ENCODE measurements around the gene GMIP. TPM values are rescaled to one million over a fixed set of nuclear protein-coding genes. Genes with fewer than 3 reads are reported as not detected.
"Not testable (repeated sequence)": the region's sequence is repeated elsewhere in the genome, so short reads cannot be mapped to it uniquely, and the experiment has no call there.

Gene GMIP
- total RNA-seq, 2 experiments from 2014 or later: 101 to 111 TPM

- H3K27ac Mint-ChIP-seq: peak overlapping the region; percentile 74
- POLR2A ChIA-PET: interaction anchor here (0.7 kb wide), 1 partner anchor 202 kb away, joined by 8 read pairs; no protein-coding TSS in a partner anchor
- H3K9me3 Mint-ChIP-seq, DNase-seq, H3K4me3 Mint-ChIP-seq, CTCF ChIA-PET, H3K27me3 Mint-ChIP-seq: not testable (repeated sequence)
- peaks cover 46% of the 10 kb centered on the region for H3K4me1 Mint-ChIP-seq
- H3K36me3 Mint-ChIP-seq (ENCODE audit: low read depth): peaks cover 59% of the 10 kb centered on the region
These were observed 22.0 kb upstream of the GMIP start for GRCh38 chr19:19665420-19665948.

- POLR2A ChIA-PET: interaction anchor here (0.5 to 1.1 kb wide), 2 partner anchors 19 to 68 kb away, joined by 3 to 7 read pairs; no protein-coding TSS in a partner anchor
- peak within 1 kb of the TSS; percentile 97 for H3K27ac Mint-ChIP-seq
- H3K9me3 Mint-ChIP-seq: peaks cover 3% of the 10 kb centered on the region
- H3K4me1 Mint-ChIP-seq: peaks cover 38% of the 10 kb centered on the region
- peak within 1 kb of the TSS; percentile 93 for H3K4me3 Mint-ChIP-seq
- CTCF ChIA-PET: interaction anchor here (0.5 to 1.4 kb wide), 4 partner anchors 9 to 1358 kb away, joined by 3 read pairs; partner anchors contain the start of gene GMIP
- H3K36me3 Mint-ChIP-seq (ENCODE audit: low read depth): peaks cover 49% of the 10 kb centered on the region
- no peaks in the 10 kb centered on the region for H3K27me3 Mint-ChIP-seq
- peak; percentile 96 for DNase-seq
These were observed 20.0 kb upstream of the GMIP start, which contains the start of gene ATP13A1 for GRCh38 chr19:19663256-19664120. ATP13A1 (minus strand) TSS chr19:19663676; CDS start chr19:19663666, 10 bp downstream.

GRCh38 chr19:19662871-19663255 is 19.4 kb upstream of the GMIP start:
- POLR2A ChIA-PET: interaction anchor here (1.1 kb wide), 1 partner anchor 158 kb away, joined by 3 read pairs; no protein-coding TSS in a partner anchor
- no peak for DNase-seq
- Mint-ChIP-seq H3K36me3 (ENCODE audit: low read depth) (peaks cover 50% of the 10 kb centered on the region), H3K4me3 (peak overlapping the region; percentile 93), H3K9me3 (peaks cover 3% of the 10 kb centered on the region), H3K27me3 (no peaks in the 10 kb centered on the region), H3K27ac (peak overlapping the region; percentile 96), H3K4me1 (peaks cover 32% of the 10 kb centered on the region)
- CTCF ChIA-PET: interaction anchor here (0.5 to 1.9 kb wide), 5 partner anchors 8 to 1359 kb away, joined by 3 to 4 read pairs (median 3); partner anchors contain the start of gene GMIP

DNA sequence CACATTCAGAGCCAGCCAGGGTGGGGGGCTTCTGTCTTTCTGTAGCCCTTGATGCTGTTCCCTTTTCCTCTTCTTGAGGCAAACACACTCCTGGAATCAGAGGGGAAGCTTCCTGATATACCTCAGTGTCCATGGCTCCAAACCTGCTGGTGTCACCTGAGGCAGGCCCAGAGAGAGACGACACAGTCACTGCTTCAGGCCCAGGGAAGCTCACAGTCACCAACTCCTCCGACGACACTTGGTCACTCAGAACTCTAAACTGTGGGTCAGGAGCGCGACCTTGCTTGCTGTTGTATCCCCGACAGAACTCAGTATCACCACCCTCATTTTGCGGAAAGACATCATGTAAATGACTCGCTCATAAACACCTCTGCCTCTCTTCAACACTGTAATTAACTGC is 18.9 kb upstream of the GMIP start:
- peaks cover 48% of the 10 kb centered on the region for H3K36me3 Mint-ChIP-seq (ENCODE audit: low read depth)
- peak overlapping the region; percentile 96 for H3K27ac Mint-ChIP-seq
- peaks cover 27% of the 10 kb centered on the region for H3K4me1 Mint-ChIP-seq
- no peak for DNase-seq
- POLR2A ChIA-PET: interaction anchor here (0.6 to 1.1 kb wide), 2 partner anchors 76 to 159 kb away, joined by 3 read pairs; no protein-coding TSS in a partner anchor
- no peaks in the 10 kb centered on the region for H3K27me3 Mint-ChIP-seq
- peak overlapping the region; percentile 93 for H3K4me3 Mint-ChIP-seq
- CTCF ChIA-PET: interaction anchor here (0.5 to 2.6 kb wide), 7 partner anchors 8 to 130 kb away, joined by 3 to 16 read pairs (median 4); partner anchors contain the start of genes GMIP and ZNF14
- peaks cover under 1% of the 10 kb centered on the region for H3K9me3 Mint-ChIP-seq

GRCh38 chr19:19661675-19662251 is 18.3 kb upstream of the GMIP start:
- peak overlapping the region; percentile 93 for H3K4me3 Mint-ChIP-seq
- H3K4me1 Mint-ChIP-seq: peaks cover 24% of the 10 kb centered on the region
- no peaks in the 10 kb centered on the region for H3K27me3 Mint-ChIP-seq
- H3K9me3 Mint-ChIP-seq: no peaks in the 10 kb centered on the region
- H3K27ac Mint-ChIP-seq: peak overlapping the region; percentile 96
- ChIA-PET CTCF (interaction anchor here (0.9 to 2.6 kb wide), 7 partner anchors 7 to 129 kb away, joined by 3 to 16 read pairs (median 4); partner anchors contain the start of genes GMIP and ZNF14), POLR2A (interaction anchor here (0.6 to 1.1 kb wide), 2 partner anchors 75 to 159 kb away, joined by 3 read pairs; no protein-coding TSS in a partner anchor)
- H3K36me3 Mint-ChIP-seq (ENCODE audit: low read depth): peaks cover 49% of the 10 kb centered on the region
- peak; percentile 56 for DNase-seq

GRCh38 chr19:19661141-19661674 is 17.8 kb upstream of the GMIP start:
- peaks cover 52% of the 10 kb centered on the region for H3K36me3 Mint-ChIP-seq (ENCODE audit: low read depth)
- peak overlapping the region; percentile 93 for H3K4me3 Mint-ChIP-seq
- no peaks in the 10 kb centered on the region for H3K9me3 Mint-ChIP-seq
- peak overlapping the region; percentile 96 for H3K27ac Mint-ChIP-seq
- no peak for DNase-seq
- peaks cover 22% of the 10 kb centered on the region for H3K4me1 Mint-ChIP-seq
- CTCF ChIA-PET: interaction anchor here (0.5 to 2.6 kb wide), 7 partner anchors 10 to 526 kb away, joined by 3 to 16 read pairs (median 5); partner anchors contain the start of gene GMIP
- no peaks in the 10 kb centered on the region for H3K27me3 Mint-ChIP-seq
- POLR2A ChIA-PET: no interaction called here

DNA sequence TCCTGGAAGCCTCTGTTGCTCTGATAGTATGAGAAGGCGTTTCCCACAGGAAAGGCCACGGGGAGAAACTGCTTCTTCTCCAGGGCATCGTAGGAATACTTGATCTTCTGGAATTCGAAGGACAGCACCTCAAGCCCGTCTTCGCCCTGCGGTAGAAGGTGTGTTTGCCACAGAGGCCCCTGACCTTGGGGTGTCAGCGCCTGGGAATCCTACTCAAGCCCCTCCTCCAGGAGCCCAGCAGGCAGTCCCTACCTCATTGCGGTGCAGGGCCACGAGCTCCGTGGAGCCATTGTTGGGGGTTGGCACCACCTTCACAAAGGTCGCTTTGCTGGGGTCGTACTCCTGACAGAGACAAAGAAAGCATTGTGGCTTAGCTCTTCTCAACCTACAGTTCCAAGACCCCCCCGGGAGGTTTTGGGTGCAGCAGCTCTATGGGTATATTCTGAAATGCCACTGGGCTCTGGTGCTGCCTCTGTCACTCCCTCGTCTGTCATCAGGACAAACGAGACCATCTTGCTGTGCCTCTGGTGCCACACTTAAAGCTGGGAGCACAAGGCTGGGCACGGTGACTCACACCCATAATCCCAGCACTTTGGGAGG is 16.3 kb upstream of the GMIP start:
- Mint-ChIP-seq H3K36me3 (ENCODE audit: low read depth) (peaks cover 51% of the 10 kb centered on the region), H3K9me3 (no peaks in the 10 kb centered on the region), H3K27me3 (no peaks in the 10 kb centered on the region), H3K4me1 (peaks cover 22% of the 10 kb centered on the region), H3K4me3 (no peak overlapping the region), H3K27ac (no peak overlapping the region)
- DNase-seq: no peak
- POLR2A ChIA-PET: no interaction called here
- CTCF ChIA-PET: interaction anchor here (0.8 to 2.6 kb wide), 5 partner anchors 10 to 127 kb away, joined by 3 to 9 read pairs (median 4); partner anchors contain the start of gene GMIP

DNA sequence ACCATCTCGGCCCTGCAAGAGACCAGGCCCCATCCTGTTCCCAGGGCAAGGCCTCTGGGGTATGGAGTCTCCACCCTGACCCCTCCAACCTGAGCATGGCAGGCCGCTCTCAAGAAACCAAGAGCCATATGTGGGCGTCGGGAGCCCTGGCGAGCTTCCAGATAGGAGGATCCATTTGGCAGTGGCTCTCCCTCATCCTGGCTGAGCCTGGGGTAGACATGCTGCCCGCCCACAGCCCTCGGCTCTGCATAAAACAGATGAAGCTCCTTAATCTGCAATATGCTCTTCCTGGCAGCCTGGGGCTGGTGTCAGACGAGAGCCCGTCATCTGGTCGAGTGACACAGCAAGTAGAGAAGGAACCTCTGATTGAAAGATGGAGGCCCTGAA is 13.9 kb upstream of the GMIP start:
- no peak overlapping the region for H3K27ac Mint-ChIP-seq
- no peak for DNase-seq
- CTCF ChIA-PET: interaction anchor here (0.5 to 1.3 kb wide), 2 partner anchors 9 to 499 kb away, joined by 3 to 4 read pairs; no protein-coding TSS in a partner anchor
- peaks cover 60% of the 10 kb centered on the region for H3K36me3 Mint-ChIP-seq (ENCODE audit: low read depth)
- peaks cover 15% of the 10 kb centered on the region for H3K4me1 Mint-ChIP-seq
- POLR2A ChIA-PET: no interaction called here
- no peak overlapping the region for H3K4me3 Mint-ChIP-seq
- H3K27me3 Mint-ChIP-seq: no peaks in the 10 kb centered on the region
- no peaks in the 10 kb centered on the region for H3K9me3 Mint-ChIP-seq

- Mint-ChIP-seq H3K4me1 (peaks cover 9% of the 10 kb centered on the region), H3K27me3 (no peaks in the 10 kb centered on the region), H3K4me3 (no peak overlapping the region), H3K9me3 (no peaks in the 10 kb centered on the region), H3K27ac (no peak overlapping the region), H3K36me3 (ENCODE audit: low read depth) (peaks cover 58% of the 10 kb centered on the region)
- DNase-seq: no peak
- ChIA-PET POLR2A (no interaction called here), CTCF (interaction anchor here (0.5 to 1.3 kb wide), 2 partner anchors 8 to 499 kb away, joined by 3 to 4 read pairs; no protein-coding TSS in a partner anchor)
These were observed 13.3 kb upstream of the GMIP start for GRCh38 chr19:19656451-19657396.

DNA sequence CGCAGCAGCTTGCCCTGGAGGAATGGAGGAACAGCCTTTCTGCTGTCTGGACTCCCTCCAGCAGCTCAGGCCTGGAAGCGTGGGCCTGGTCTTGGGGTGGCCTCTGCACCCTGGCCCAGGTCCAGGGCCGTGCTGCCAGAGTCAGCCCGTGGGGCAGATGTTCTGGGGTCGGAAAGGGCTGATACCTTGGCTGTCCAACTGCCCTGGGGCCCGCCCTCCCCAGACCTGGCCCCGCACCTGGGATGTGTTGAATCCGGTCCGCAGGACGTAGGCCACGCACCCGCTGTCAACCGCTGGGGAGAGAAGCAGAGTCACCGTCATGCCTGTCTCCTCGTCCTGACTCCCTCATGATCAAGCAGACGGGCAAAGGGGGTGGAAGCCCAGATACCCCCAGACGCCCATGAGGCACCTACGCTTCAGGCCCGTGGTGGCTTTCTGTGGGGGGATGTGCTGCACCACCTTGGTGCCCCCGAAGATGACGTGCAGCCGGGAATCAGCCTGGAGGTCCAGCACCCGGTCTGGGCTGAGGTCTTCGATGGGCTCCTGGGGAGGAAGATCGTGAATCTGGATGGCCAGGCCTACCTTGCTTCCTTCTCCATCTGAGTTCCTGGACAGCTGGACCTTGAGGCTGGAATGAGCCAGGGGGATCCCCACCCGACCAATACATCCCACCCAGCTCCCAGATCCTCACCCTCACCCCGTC is 12.3 kb upstream of the GMIP start:
- Mint-ChIP-seq H3K9me3 (no peaks in the 10 kb centered on the region), H3K4me3 (no peak overlapping the region), H3K36me3 (ENCODE audit: low read depth) (peaks cover 57% of the 10 kb centered on the region), H3K27me3 (no peaks in the 10 kb centered on the region), H3K4me1 (no peaks in the 10 kb centered on the region), H3K27ac (peak overlapping the region; percentile 13)
- no peak for DNase-seq
- POLR2A ChIA-PET: no interaction called here
- CTCF ChIA-PET: interaction anchor here (2.1 kb wide), 1 partner anchor 12 kb away, joined by 6 read pairs; the partner anchor contains the start of gene GMIP
